IMR-90 (cell line): ENCODE results near the gene CNDP2. TPM values are rescaled to one million over a fixed set of nuclear protein-coding genes. Genes with fewer than 3 reads are reported as not detected.

Experiments used
- ATAC-seq: fragments of 200-7000 bp; cut with Tn5 transposase; 2 replicates; pipeline ENCODE4 v1.9.1; 2020; ENCODE audit warnings: low read depth, mild to moderate bottlenecking, moderate library complexity
- BruUV-seq: library from RNA; stranded (reverse); fragments of 400-500 nt; replicated peaks from 2 replicates; lab custom pipeline; 2021; lab: Mats Ljungman, UMichigan
- CTCF ChIA-PET: fragments of 300-600 bp; formaldehyde crosslinking; extraction: SDS; loops from one replicate; lab custom pipeline; 2021; ENCODE audit warnings: antibody characterized with exemption; lab: Yijun Ruan, JAX
- POLR2A ChIA-PET: fragments of 300-600 bp; sonication (Branson Sonifier 250); formaldehyde crosslinking; loops from one replicate; lab custom pipeline; 2022; ENCODE audit warnings: antibody characterized with exemption; ENCODE audit not compliant: unreplicated experiment; lab: Charles Lee
- DNase-seq: peaks from one replicate; pipeline ENCODE4 v3.0.0; 2013
- H2AFZ ChIP-seq: replicated peaks from 2 replicates; pipeline ENCODE3; 2013; ENCODE audit warnings: low read length, mild to moderate bottlenecking; ENCODE audit not compliant: poor library complexity
- H2AK5ac ChIP-seq: 2 replicates; pipeline ENCODE4 v1.6.1; 2013; ENCODE audit warnings: low read depth, low read length, inconsistent platforms
- H2AK9ac ChIP-seq: replicated peaks from 2 replicates; pipeline ENCODE3; 2013; ENCODE audit warnings: mild to moderate bottlenecking, low read depth, low read length, moderate library complexity; ENCODE audit not compliant: poor library complexity
- H2BK120ac ChIP-seq: 2 replicates; pipeline ENCODE4 v1.6.1; 2013; ENCODE audit warnings: low read depth, low read length, inconsistent platforms
- H2BK15ac ChIP-seq: 3 replicates; pipeline ENCODE4 v1.6.1; 2013; ENCODE audit warnings: low read depth, low read length, inconsistent platforms
- H2BK20ac ChIP-seq: 2 replicates; pipeline ENCODE4 v1.6.1; 2013; ENCODE audit warnings: low read depth, mild to moderate bottlenecking, inconsistent platforms, low read length, moderate library complexity
- H2BK5ac ChIP-seq: 2 replicates; pipeline ENCODE4 v1.6.1; 2013; ENCODE audit warnings: mild to moderate bottlenecking, low read depth, low read length, inconsistent platforms; ENCODE audit not compliant: poor library complexity, severe bottlenecking
- H3K14ac ChIP-seq: replicated peaks from 2 replicates; pipeline ENCODE4 v1.6.1; 2013; ENCODE audit warnings: low read depth, low read length, inconsistent platforms
- H3K18ac ChIP-seq: 2 replicates; pipeline ENCODE4 v1.6.1; 2013; ENCODE audit warnings: low read depth, low read length, control low read depth
- H3K23ac ChIP-seq: 2 replicates; pipeline ENCODE4 v1.6.1; 2013; ENCODE audit warnings: low read depth, low read length, inconsistent platforms
- H3K27ac ChIP-seq: 2 replicates; pipeline ENCODE4 v1.5.1; 2013; ENCODE audit warnings: mild to moderate bottlenecking, control low read depth, low read length; ENCODE audit not compliant: insufficient read depth
- H3K27me3 ChIP-seq: 2 replicates; pipeline ENCODE4 v1.6.1; 2013; ENCODE audit warnings: low read length; ENCODE audit not compliant: control insufficient read depth, insufficient read depth
- H3K36me3 ChIP-seq: 2 replicates; pipeline ENCODE4 v1.6.1; 2013; ENCODE audit warnings: low read length, mixed read lengths; ENCODE audit not compliant: control insufficient read depth, insufficient read depth
- H3K4ac ChIP-seq: 2 replicates; pipeline ENCODE4 v1.6.1; 2013; ENCODE audit warnings: low read depth, low read length, inconsistent platforms
- H3K4me1 ChIP-seq: 2 replicates; pipeline ENCODE4 v1.6.1; 2013; ENCODE audit warnings: low read length, mixed read lengths; ENCODE audit not compliant: control insufficient read depth, insufficient read depth
- H3K4me2 ChIP-seq: 2 replicates; pipeline ENCODE4 v1.6.1; 2013; ENCODE audit warnings: low read depth, mild to moderate bottlenecking, control low read depth, low read length, moderate library complexity
- H3K4me3 ChIP-seq: 2 replicates; pipeline ENCODE4 v1.5.1; 2013; ENCODE audit warnings: low read depth, mild to moderate bottlenecking, control low read depth, low read length, moderate library complexity; ENCODE audit not compliant: insufficient read depth
- H3K56ac ChIP-seq: 2 replicates; pipeline ENCODE4 v1.6.1; 2013; ENCODE audit warnings: low read length, inconsistent platforms; ENCODE audit not compliant: insufficient read depth; ENCODE audit errors: extremely low read depth
- H3K79me1 ChIP-seq, 2 experiments: 2 replicates each; pipeline ENCODE4 v1.6.1; 2013; ENCODE audit warnings: low read length in 2 of 2, inconsistent platforms in 1 of 2, low read depth in 1 of 2
- H3K9ac ChIP-seq: 2 replicates; pipeline ENCODE4 v1.6.1; 2013; ENCODE audit warnings: low read depth, low read length, control low read depth
- H3K9me1 ChIP-seq: 2 replicates; pipeline ENCODE4 v1.6.1; 2013; ENCODE audit warnings: low read length, inconsistent platforms; ENCODE audit not compliant: insufficient read depth
- H3K9me3 ChIP-seq: 2 replicates; pipeline ENCODE4 v1.6.1; 2013; ENCODE audit warnings: low read length; ENCODE audit not compliant: control insufficient read depth, insufficient read depth
- H4K20me1 ChIP-seq: 2 replicates; pipeline ENCODE4 v1.6.1; 2013; ENCODE audit warnings: low read length, inconsistent platforms; ENCODE audit not compliant: insufficient read depth
- H4K5ac ChIP-seq: 2 replicates; pipeline ENCODE4 v1.6.1; 2013; ENCODE audit warnings: mild to moderate bottlenecking, low read depth, low read length, control low read depth
- H4K8ac ChIP-seq, 2 experiments: 2 replicates each; pipeline ENCODE4 v1.6.1; 2013; ENCODE audit warnings: low read depth in 2 of 2, low read length in 2 of 2, control low read depth in 1 of 2, inconsistent platforms in 1 of 2
- H4K91ac ChIP-seq: 2 replicates; pipeline ENCODE4 v1.6.1; 2013; ENCODE audit warnings: low read depth, low read length, inconsistent platforms; ENCODE audit not compliant: insufficient read depth
- BHLHE40 ChIP-seq: fragments of 150-350 bp; IDR thresholded peaks from 2 replicates; pipeline ENCODE4 v1.6.1; 2016; ENCODE audit warnings: mild to moderate bottlenecking, low read depth, low read length
- CEBPB ChIP-seq: IDR thresholded peaks from 2 replicates; pipeline ENCODE4 v1.6.1; 2012; ENCODE audit warnings: low read depth, low read length, improper control_type of control experiment
- MAFK ChIP-seq: IDR thresholded peaks from 2 replicates; pipeline ENCODE4 v1.6.1; 2012; ENCODE audit warnings: low read depth, low read length, improper control_type of control experiment
- MAZ ChIP-seq: IDR thresholded peaks from 2 replicates; pipeline ENCODE4 v1.6.1; 2012; ENCODE audit warnings: low read depth, mild to moderate bottlenecking, low read length, improper control_type of control experiment, moderate library complexity, borderline replicate concordance
- MXI1 ChIP-seq: IDR thresholded peaks from 2 replicates; pipeline ENCODE4 v1.6.1; 2012; ENCODE audit warnings: low read depth, mild to moderate bottlenecking, low read length, moderate library complexity, borderline replicate concordance
- NFE2L2 ChIP-seq: fragments of 150-350 bp; IDR thresholded peaks from 2 replicates; pipeline ENCODE4 v1.6.1; 2016; ENCODE audit warnings: low read depth, mild to moderate bottlenecking, low read length
- RCOR1 ChIP-seq: IDR thresholded peaks from 2 replicates; pipeline ENCODE4 v1.6.1; 2012; ENCODE audit warnings: mild to moderate bottlenecking, low read length, improper control_type of control experiment; ENCODE audit not compliant: insufficient replicate concordance
- RFX5 ChIP-seq: IDR thresholded peaks from 2 replicates; pipeline ENCODE4 v1.8.0; 2012; ENCODE audit warnings: low read depth, mild to moderate bottlenecking, low read length, moderate library complexity
- SMC3 ChIP-seq: fragments of 150-350 bp; IDR thresholded peaks from 2 replicates; pipeline ENCODE4 v1.6.1; 2016; ENCODE audit warnings: low read depth, mild to moderate bottlenecking, antibody characterized with exemption, low read length, moderate library complexity
- WGBS, 2 experiments: methylation state at CpG; one replicate each; pipeline versions ENCODE4 v1.1.5 to v1.1.7; 2013; ENCODE audit warnings: missing lambda C conversion rate in 2 of 2; ENCODE audit not compliant: insufficient read length in 1 of 2; ENCODE audit errors: extremely low coverage in 2 of 2; 5-methylcytosine and 5-hydroxymethylcytosine counted together
- dilution Hi-C: fragments of 300-500 bp; cut with HindIII; formaldehyde crosslinking; loops from one replicate; pipeline ENCODE4 v1.14.3; 2018; ENCODE audit warnings: low sequenced_read_pairs; ENCODE audit not compliant: unreplicated experiment
- in situ Hi-C: fragments of 300-500 bp; cut with MboI; formaldehyde crosslinking; loops from 3 replicates; pipeline ENCODE4 v1.14.3; 2019; ENCODE audit warnings: low sequenced_read_pairs, inconsistent platforms, mixed read lengths
- intact Hi-C: fragments of 100-400 bp; cut with micrococcal nuclease; formaldehyde crosslinking; loops from 2 replicates; pipeline ENCODE4 v1.10.0; 2022
- polyA plus RNA-seq, 3 experiments: library from polyadenylated mRNA; depleted of rRNA; stranded (reverse); fragments of >200 nt; gene quantifications; 2 replicates each; pipeline ENCODE4 v1.2.3, GENCODE V29; 2012; ENCODE audit warnings: low replicate concordance in 1 of 3
- total RNA-seq: library from RNA; depleted of rRNA; stranded (reverse); fragments of >200 nt; gene quantifications from 2 replicates; pipeline ENCODE4 v1.2.3, GENCODE V29; 2012

Gene CNDP2
- total and polyA plus RNA-seq, 2 of the 4 experiments (the other 2 are of a cell fraction) = 52.0 to 67.9 TPM

DNA sequence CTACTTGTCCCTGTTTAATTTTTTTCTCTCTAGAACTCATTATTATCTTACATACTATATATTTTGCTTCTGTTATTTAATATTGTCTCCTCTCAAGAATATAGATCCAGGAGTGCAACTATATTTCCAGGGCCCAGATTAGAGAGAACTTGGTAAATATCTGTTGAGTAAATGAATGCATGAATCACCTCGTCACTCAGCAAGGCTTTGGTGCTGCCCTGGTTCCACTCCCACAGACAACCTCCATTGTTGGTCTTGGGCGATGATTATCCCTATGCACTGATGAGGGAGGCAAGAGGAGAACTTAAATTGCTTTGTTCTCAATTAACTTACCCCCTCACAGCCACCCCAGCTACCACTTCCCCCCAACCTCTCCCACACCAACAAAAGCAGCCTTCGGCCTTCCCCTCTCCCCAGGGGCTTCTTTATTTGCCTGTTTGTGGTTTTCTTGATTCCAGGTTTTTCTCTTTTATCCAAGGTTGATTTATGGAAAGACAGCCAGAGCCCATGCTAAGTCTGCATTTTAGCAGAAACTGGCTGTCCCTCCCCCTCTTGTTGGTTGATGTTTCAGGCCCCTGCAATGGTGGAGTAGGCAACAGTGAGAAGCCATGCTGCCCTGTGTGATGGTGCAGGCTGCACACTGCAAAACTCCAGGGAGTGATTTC is 22.1 kb upstream of the CNDP2 start:
- Histone ChIP-seq H3K4me2 (no peak overlapping the region), H3K4me1 (no peaks in the 10 kb centered on the region), H2AK5ac (no peak overlapping the region), H2BK15ac (no peak overlapping the region), H3K9me3 (no peaks in the 10 kb centered on the region), H4K20me1 (no peaks in the 10 kb centered on the region), H2AFZ (no peak overlapping the region), H3K79me1 (no peaks in the 10 kb centered on the region), H3K9me1 (no peaks in the 10 kb centered on the region), H2BK5ac (no peak overlapping the region), H3K27me3 (peaks cover 12% of the 10 kb centered on the region), H3K18ac (no peak overlapping the region), H3K9ac (no peak overlapping the region), H3K14ac (no peak overlapping the region), H3K4ac (no peak overlapping the region), H2AK9ac (no peak overlapping the region), H2BK20ac (no peak overlapping the region), H4K5ac (no peak overlapping the region), H3K27ac (no peak overlapping the region), H3K56ac (no peak overlapping the region), H4K8ac (no peak overlapping the region), H3K23ac (no peak overlapping the region), H4K91ac (no peak overlapping the region), H2BK120ac (no peak overlapping the region), H3K4me3 (no peak overlapping the region), H3K36me3 (no peaks in the 10 kb centered on the region)
- intact Hi-C loops = no loop called here
- POLR2A ChIA-PET = no interaction called here
- dilution Hi-C loops = no loop called here
- ATAC-seq (no peak), DNase-seq (no peak)
- BruUV-seq = no TSS peak
- in situ Hi-C loops = loop anchor here (10.0 kb wide), 1 partner anchor 119 kb away; no protein-coding TSS in a partner anchor
- TF ChIP-seq MAZ (no peak), BHLHE40 (no peak), MXI1 (no peak), RCOR1 (no peak), MAFK (no peak), CEBPB (no peak), NFE2L2 (no peak), SMC3 (no peak), RFX5 (no peak)
- no CpG with 5 or more reads among the region's 3 CpGs for WGBS, 2 experiments
- CTCF ChIA-PET = no interaction called here
